Transverse colon (tissue), 4 donors: ENCODE measurements around the gene RNF25. TPM values are rescaled to one million over a fixed set of nuclear protein-coding genes. Genes with fewer than 3 reads are reported as not detected.

ENCODE experiments used
- DNase-seq: peaks from one replicate; pipeline ENCODE4 v3.0.0-alpha.2; 2019
- H3K27ac ChIP-seq, 4 donors: fragments of 200-600 bp; sonication (generic); 2 replicates each; pipeline ENCODE4 v1.5.1; 2016 to 2018; ENCODE audit warnings: inconsistent platforms in 4 of 4
- H3K27me3 ChIP-seq: fragments of 200-600 bp; sonication (generic); 2 replicates; pipeline ENCODE4 v1.5.1; 2017; ENCODE audit warnings: inconsistent platforms
- H3K36me3 ChIP-seq, 4 donors: fragments of 200-600 bp; sonication (generic); 2 replicates each; pipeline ENCODE4 v1.5.1; 2017 to 2019; ENCODE audit warnings: inconsistent platforms in 4 of 4
- H3K4me1 ChIP-seq, 4 donors: fragments of 200-600 bp; sonication (generic); 2 replicates each; pipeline ENCODE4 v1.5.1; 2017 to 2020; ENCODE audit warnings: inconsistent platforms in 4 of 4
- H3K4me3 ChIP-seq, 4 donors: fragments of 200-600 bp; sonication (generic); 1 replicate in 1 of 4; 2 replicates in 3 of 4; pipeline versions ENCODE4 v1.5.1 to v1.6.1; 2017 to 2019; ENCODE audit warnings: inconsistent platforms in 4 of 4
- H3K9me3 ChIP-seq, 2 donors: fragments of 200-600 bp; sonication (generic); 2 replicates each; pipeline ENCODE4 v1.5.1; 2017 to 2019; ENCODE audit warnings: inconsistent platforms in 2 of 2
- CTCF ChIP-seq, 5 experiments: fragments of 200-600 bp in 3 of 5; fragments of 450-650 bp in 2 of 5; sonication (generic) in 3 of 5; IDR thresholded peaks; 1 replicate in 2 of 5; 2 replicates in 3 of 5; pipeline ENCODE4 v1.5.1; 2016 to 2017; ENCODE audit warnings: antibody characterized with exemption in 5 of 5, inconsistent platforms in 3 of 5, mild to moderate bottlenecking in 2 of 5, moderate library complexity in 1 of 5
- EP300 ChIP-seq: sonication (generic); formaldehyde crosslinking; IDR thresholded peaks from one replicate; pipeline ENCODE4 v1.6.1; 2017; ENCODE audit warnings: antibody characterized with exemption, low read depth
- POLR2A ChIP-seq: fragments of 450-650 bp; IDR thresholded peaks from one replicate; pipeline ENCODE4 v1.6.1; 2016; ENCODE audit warnings: antibody characterized with exemption, mild to moderate bottlenecking, moderate library complexity
- POLR2AphosphoS5 ChIP-seq, 3 donors: sonication (generic); formaldehyde crosslinking; IDR thresholded peaks; one replicate each; pipeline ENCODE4 v1.6.1; 2016; ENCODE audit warnings: antibody characterized with exemption in 3 of 3
- WGBS, 2 donors: methylation state at CpG; one replicate each; pipeline ENCODE4 v1.1.5; 2018; ENCODE audit warnings: low coverage in 1 of 2; 5-methylcytosine and 5-hydroxymethylcytosine counted together
- in situ Hi-C, 4 donors: fragments of 200-750 bp; cut with MboI; loops; one replicate each; pipeline versions ENCODE4 v1.15.0 to v1.15.1; 2017; ENCODE audit warnings: low sequenced_read_pairs in 3 of 4, low pct_ligation_motif_present in 1 of 4, low pct_unique_long_range_greater_than_20kb in 1 of 4
- intact Hi-C: fragments of 100-400 bp; cut with DNase I; formaldehyde crosslinking; loops from one replicate; pipeline ENCODE4 v1.15.1; 2023; ENCODE audit warnings: low total_unique reads
- total RNA-seq, 4 donors: library from RNA; depleted of rRNA; stranded (reverse); fragments of >200 nt; gene quantifications; one replicate each; pipeline ENCODE4 v1.1.0, GENCODE V29; 2016

RNF25 gene
- total RNA-seq, 4 donors from 2014 or later = 1.6 to 52.7 (median 12.7) TPM

- in situ Hi-C loops = no loop called here
- intact Hi-C loops = no loop called here
- DNase-seq = no peak
- 85% methylated on average over 15 of the region's 15 CpGs; no CpG with 5 or more reads in 1 of the 2 donors for WGBS, 2 donors
- no peak for TF ChIP-seq POLR2AphosphoS5 (IDR thresholded peaks at IDR 0.05)
- no peak for TF ChIP-seq CTCF (IDR thresholded peaks at IDR 0.05)
- no peak for TF ChIP-seq POLR2A
- no peak for TF ChIP-seq EP300
- Histone ChIP-seq H3K4me3 (no peak overlapping the region), H3K9me3 (no peaks in the 10 kb centered on the region), H3K36me3 (peaks cover 0 to 39% (median 20%) of the 10 kb centered on the region in 4 donors), H3K4me1 (peaks cover 6 to 10% (median 7%) of the 10 kb centered on the region in 4 donors), H3K27me3 (no peaks in the 10 kb centered on the region), H3K27ac (no peak overlapping the region)
Observed at GRCh38 chr2:218663901-218664300, 7.9 kb downstream of the RNF25 start.

GRCh38 chr2:218662827-218663226 is 9.0 kb downstream of the RNF25 start:
- no peaks in the 10 kb centered on the region for H3K9me3 ChIP-seq
- WGBS, 2 donors = 91% methylated on average over 10 of the region's 10 CpGs; no CpG with 5 or more reads in 1 of the 2 donors
- no peak overlapping the region for H3K4me3 ChIP-seq
- no peak for TF ChIP-seq POLR2A
- no peak for TF ChIP-seq EP300
- TF ChIP-seq POLR2AphosphoS5 (IDR thresholded peaks at IDR 0.05) = no peak
- no peak for TF ChIP-seq CTCF (IDR thresholded peaks at IDR 0.05)
- in situ Hi-C loops (no loop called here), intact Hi-C loops (no loop called here)
- H3K4me1 ChIP-seq = peaks cover 14 to 20% (median 17%) of the 10 kb centered on the region in 4 donors
- peaks cover 0 to 36% (median 20%) of the 10 kb centered on the region in 4 donors for H3K36me3 ChIP-seq
- H3K27ac ChIP-seq = no peak overlapping the region
- H3K27me3 ChIP-seq = no peaks in the 10 kb centered on the region
- DNase-seq = no peak

GRCh38 chr2:218662377-218662776 is 9.4 kb downstream of the RNF25 start:
- no peak overlapping the region for H3K4me3 ChIP-seq
- in situ Hi-C loops = no loop called here
- no peak overlapping the region for H3K27ac ChIP-seq
- H3K36me3 ChIP-seq = peaks cover 0 to 36% (median 18%) of the 10 kb centered on the region in 4 donors
- H3K4me1 ChIP-seq = peaks cover 14 to 21% (median 17%) of the 10 kb centered on the region in 4 donors
- no peaks in the 10 kb centered on the region for H3K9me3 ChIP-seq
- no peak for TF ChIP-seq EP300
- TF ChIP-seq POLR2A = no peak
- no peak for TF ChIP-seq POLR2AphosphoS5 (IDR thresholded peaks at IDR 0.05)
- TF ChIP-seq CTCF (IDR thresholded peaks at IDR 0.05) = no peak
- no peaks in the 10 kb centered on the region for H3K27me3 ChIP-seq
- no peak for DNase-seq
- WGBS, 2 donors = 83 to 87% methylated on average over 1 to 7 of the region's 7 CpGs
- intact Hi-C loops = no loop called here

- peaks cover 0 to 28% (median 8%) of the 10 kb centered on the region in 4 donors for H3K36me3 ChIP-seq
Observed at GRCh38 chr2:218659988-218660358, 11.8 kb downstream of the RNF25 start.

More at GRCh38 chr2:218659988-218660358, 11.8 kb downstream of the RNF25 start:
- Histone ChIP-seq H3K27me3 (no peaks in the 10 kb centered on the region), H3K4me3 (peak overlapping the region; percentile 59 to 98 (median 71)), H3K9me3 (no peaks in the 10 kb centered on the region), H3K4me1 (peaks cover 14 to 21% (median 17%) of the 10 kb centered on the region in 4 donors), H3K27ac (peak overlapping the region; percentile 79 to 88 (median 82))
- intact Hi-C loops (no loop called here), in situ Hi-C loops (no loop called here)
- DNase-seq = no peak
- TF ChIP-seq POLR2A (no peak), EP300 (no peak), CTCF (IDR thresholded peaks at IDR 0.05) (no peak), POLR2AphosphoS5 (IDR thresholded peaks at IDR 0.05) (no peak)
- 0 to 17% methylated on average over 2 to 8 of the region's 8 CpGs for WGBS, 2 donors
